Measurements from ENCODE around the gene HSPD1. TPM values are rescaled to one million over a fixed set of nuclear protein-coding genes. Genes with fewer than 3 reads are reported as not detected.

The HSPD1 gene
- 1,000 to 10,000 TPM; 1,165 to 1,393 (median 1,366) TPM for total RNA-seq

- peaks cover 61% of the 10 kb centered on the region for H3K36me3 Mint-ChIP-seq (ENCODE audit: insufficient read depth)
Observed at GRCh38 chr2:197499594-197500502, at the start of gene HSPD1, which contains the start of gene HSPE1. Gene HSPD1, minus strand, starts transcription at chr2:197499840. Its CDS starts 992 bp downstream, at chr2:197498848. Gene HSPE1, plus strand, starts transcription at chr2:197500379. Its CDS starts 58 bp downstream, at chr2:197500437.

GRCh38 chr2:197548582-197548981, 48.9 kb upstream of the HSPD1 start:
- DNase-seq, result no peak
- no peaks in the 10 kb centered on the region for H3K9me3 Mint-ChIP-seq
- H3K4me3 Mint-ChIP-seq, result no peak overlapping the region
- peaks cover 24% of the 10 kb centered on the region for H3K36me3 Mint-ChIP-seq (ENCODE audit: insufficient read depth)
- H3K27me3 Mint-ChIP-seq (ENCODE audit: low read depth), result no peaks in the 10 kb centered on the region
- no peak for ATAC-seq
- H3K4me1 Mint-ChIP-seq (ENCODE audit: low read depth), result peaks cover 2% of the 10 kb centered on the region

More at GRCh38 chr2:197499594-197500502, at the start of gene HSPD1, which contains the start of gene HSPE1:
- peaks cover 42% of the 10 kb centered on the region for H3K4me1 Mint-ChIP-seq (ENCODE audit: low read depth)
- H3K4me3 Mint-ChIP-seq, result peak within 1 kb of the TSS; percentile 89
- no peaks in the 10 kb centered on the region for H3K27me3 Mint-ChIP-seq (ENCODE audit: low read depth)
- ATAC-seq (peak; percentile 83 to 84), DNase-seq (peak; percentile 95)
- no peaks in the 10 kb centered on the region for H3K9me3 Mint-ChIP-seq

GRCh38 chr2:197547163-197547900, 47.7 kb upstream of the HSPD1 start:
- no peaks in the 10 kb centered on the region for H3K27me3 Mint-ChIP-seq (ENCODE audit: low read depth)
- no peak for ATAC-seq
- H3K9me3 Mint-ChIP-seq, result no peaks in the 10 kb centered on the region
- no peak overlapping the region for H3K4me3 Mint-ChIP-seq
- peaks cover 2% of the 10 kb centered on the region for H3K4me1 Mint-ChIP-seq (ENCODE audit: low read depth)
- DNase-seq, result no peak
- peaks cover 21% of the 10 kb centered on the region for H3K36me3 Mint-ChIP-seq (ENCODE audit: insufficient read depth)

GRCh38 chr2:197543206-197543605, 43.6 kb upstream of the HSPD1 start:
- Mint-ChIP-seq H3K36me3 (ENCODE audit: insufficient read depth) (peaks cover 35% of the 10 kb centered on the region), H3K4me3 (no peak overlapping the region), H3K27me3 (ENCODE audit: low read depth) (no peaks in the 10 kb centered on the region), H3K9me3 (no peaks in the 10 kb centered on the region), H3K4me1 (ENCODE audit: low read depth) (peaks cover 15% of the 10 kb centered on the region)
- DNase-seq (no peak), ATAC-seq (no peak)

GRCh38 chr2:197539734-197540133, 40.1 kb upstream of the HSPD1 start:
- Mint-ChIP-seq H3K36me3 (ENCODE audit: insufficient read depth) (peaks cover 42% of the 10 kb centered on the region), H3K9me3 (no peaks in the 10 kb centered on the region), H3K4me1 (ENCODE audit: low read depth) (peaks cover 22% of the 10 kb centered on the region), H3K4me3 (no peak overlapping the region), H3K27me3 (ENCODE audit: low read depth) (no peaks in the 10 kb centered on the region)
- no peak for ATAC-seq
- DNase-seq, result no peak

- DNase-seq (no peak), ATAC-seq (no peak)
- Mint-ChIP-seq H3K9me3 (no peaks in the 10 kb centered on the region), H3K36me3 (ENCODE audit: insufficient read depth) (peaks cover 49% of the 10 kb centered on the region), H3K4me1 (ENCODE audit: low read depth) (peaks cover 33% of the 10 kb centered on the region), H3K27me3 (ENCODE audit: low read depth) (no peaks in the 10 kb centered on the region), H3K4me3 (no peak overlapping the region)
Observed at GRCh38 chr2:197538412-197538811, 38.8 kb upstream of the HSPD1 start.

GRCh38 chr2:197517150-197517549, 17.5 kb upstream of the HSPD1 start:
- ATAC-seq (no peak), DNase-seq (no peak)
- Mint-ChIP-seq H3K4me1 (ENCODE audit: low read depth) (peaks cover 47% of the 10 kb centered on the region), H3K9me3 (no peaks in the 10 kb centered on the region), H3K36me3 (ENCODE audit: insufficient read depth) (peaks cover 9% of the 10 kb centered on the region), H3K27me3 (ENCODE audit: low read depth) (no peaks in the 10 kb centered on the region), H3K4me3 (peak overlapping the region; percentile 97)

GRCh38 chr2:197516393-197516761, 16.7 kb upstream of the HSPD1 start:
- Mint-ChIP-seq H3K4me1 (ENCODE audit: low read depth) (peaks cover 44% of the 10 kb centered on the region), H3K9me3 (no peaks in the 10 kb centered on the region), H3K36me3 (ENCODE audit: insufficient read depth) (peaks cover 9% of the 10 kb centered on the region), H3K27me3 (ENCODE audit: low read depth) (no peaks in the 10 kb centered on the region), H3K4me3 (peak overlapping the region; percentile 97)
- DNase-seq (no peak), ATAC-seq (peak; percentile 2 to 9)

GRCh38 chr2:197515739-197516392, 16.2 kb upstream of the HSPD1 start, which contains the start of gene MOB4:
Gene MOB4, plus strand, starts transcription at chr2:197516066. Its CDS starts 21 bp downstream, at chr2:197516087.
- peak; percentile 94 to 95 for ATAC-seq

GRCh38 chr2:197515315-197515738, 15.7 kb upstream of the HSPD1 start:
- DNase-seq (no peak), ATAC-seq (peak; percentile 0 to 3)
- Mint-ChIP-seq H3K27me3 (ENCODE audit: low read depth) (no peaks in the 10 kb centered on the region), H3K9me3 (no peaks in the 10 kb centered on the region), H3K36me3 (ENCODE audit: insufficient read depth) (peaks cover 3% of the 10 kb centered on the region), H3K4me1 (ENCODE audit: low read depth) (peaks cover 36% of the 10 kb centered on the region), H3K4me3 (peak overlapping the region; percentile 97)

More at GRCh38 chr2:197515739-197516392, 16.2 kb upstream of the HSPD1 start, which contains the start of gene MOB4:
- Mint-ChIP-seq H3K9me3 (no peaks in the 10 kb centered on the region), H3K36me3 (ENCODE audit: insufficient read depth) (peaks cover 6% of the 10 kb centered on the region), H3K4me1 (ENCODE audit: low read depth) (peaks cover 40% of the 10 kb centered on the region), H3K27me3 (ENCODE audit: low read depth) (no peaks in the 10 kb centered on the region), H3K4me3 (peak within 1 kb of the TSS; percentile 97)
- DNase-seq, result peak; percentile 90

GRCh38 chr2:197514754-197515153, 15.1 kb upstream of the HSPD1 start:
- H3K4me3 Mint-ChIP-seq, result peak overlapping the region; percentile 97
- H3K9me3 Mint-ChIP-seq, result no peaks in the 10 kb centered on the region
- H3K27me3 Mint-ChIP-seq (ENCODE audit: low read depth), result no peaks in the 10 kb centered on the region
- ATAC-seq (no peak), DNase-seq (no peak)
- peaks cover 32% of the 10 kb centered on the region for H3K4me1 Mint-ChIP-seq (ENCODE audit: low read depth)
- H3K36me3 Mint-ChIP-seq (ENCODE audit: insufficient read depth), result peaks cover 2% of the 10 kb centered on the region

- H3K4me3 Mint-ChIP-seq, result no peak overlapping the region
Observed at GRCh38 chr2:197513915-197514314, 14.3 kb upstream of the HSPD1 start.

GRCh38 chr2:197506658-197507057, 7.0 kb upstream of the HSPD1 start:
- Mint-ChIP-seq H3K4me1 (ENCODE audit: low read depth) (peaks cover 14% of the 10 kb centered on the region), H3K4me3 (no peak overlapping the region), H3K9me3 (no peaks in the 10 kb centered on the region), H3K27me3 (ENCODE audit: low read depth) (no peaks in the 10 kb centered on the region), H3K36me3 (ENCODE audit: insufficient read depth) (peaks cover 26% of the 10 kb centered on the region)
- ATAC-seq (no peak), DNase-seq (no peak)

More at GRCh38 chr2:197513915-197514314, 14.3 kb upstream of the HSPD1 start:
- peaks cover 2% of the 10 kb centered on the region for H3K36me3 Mint-ChIP-seq (ENCODE audit: insufficient read depth)
- ATAC-seq (no peak), DNase-seq (no peak)
- H3K27me3 Mint-ChIP-seq (ENCODE audit: low read depth), result no peaks in the 10 kb centered on the region
- no peaks in the 10 kb centered on the region for H3K9me3 Mint-ChIP-seq
- peaks cover 24% of the 10 kb centered on the region for H3K4me1 Mint-ChIP-seq (ENCODE audit: low read depth)

- H3K36me3 Mint-ChIP-seq (ENCODE audit: insufficient read depth), result peaks cover 33% of the 10 kb centered on the region
- DNase-seq (no peak), ATAC-seq (no peak)
- no peaks in the 10 kb centered on the region for H3K9me3 Mint-ChIP-seq
- peaks cover 14% of the 10 kb centered on the region for H3K4me1 Mint-ChIP-seq (ENCODE audit: low read depth)
- H3K4me3 Mint-ChIP-seq, result no peak overlapping the region
- no peaks in the 10 kb centered on the region for H3K27me3 Mint-ChIP-seq (ENCODE audit: low read depth)
Observed at GRCh38 chr2:197504512-197504911, 4.9 kb upstream of the HSPD1 start.
